T follicular helper cell (primary cell): ENCODE results near the gene PTPRG.
"Not testable (repeated sequence)": the region's sequence is repeated elsewhere in the genome, so short reads cannot be mapped to it uniquely, and the experiment has no call there.

ENCODE experiments used
- DNase-seq: peaks from one replicate; pipeline ENCODE4 v3.0.0-alpha.2; 2020; ENCODE audit warnings: low read depth
- total RNA-seq, 2 experiments: gene quantifications; one replicate each; lab custom pipeline; 2026; lab: John Stamatoyannopoulos, UW

PTPRG gene
- 0.13 to 0.18 reads per million in 2 experiments for total RNA-seq

DNA sequence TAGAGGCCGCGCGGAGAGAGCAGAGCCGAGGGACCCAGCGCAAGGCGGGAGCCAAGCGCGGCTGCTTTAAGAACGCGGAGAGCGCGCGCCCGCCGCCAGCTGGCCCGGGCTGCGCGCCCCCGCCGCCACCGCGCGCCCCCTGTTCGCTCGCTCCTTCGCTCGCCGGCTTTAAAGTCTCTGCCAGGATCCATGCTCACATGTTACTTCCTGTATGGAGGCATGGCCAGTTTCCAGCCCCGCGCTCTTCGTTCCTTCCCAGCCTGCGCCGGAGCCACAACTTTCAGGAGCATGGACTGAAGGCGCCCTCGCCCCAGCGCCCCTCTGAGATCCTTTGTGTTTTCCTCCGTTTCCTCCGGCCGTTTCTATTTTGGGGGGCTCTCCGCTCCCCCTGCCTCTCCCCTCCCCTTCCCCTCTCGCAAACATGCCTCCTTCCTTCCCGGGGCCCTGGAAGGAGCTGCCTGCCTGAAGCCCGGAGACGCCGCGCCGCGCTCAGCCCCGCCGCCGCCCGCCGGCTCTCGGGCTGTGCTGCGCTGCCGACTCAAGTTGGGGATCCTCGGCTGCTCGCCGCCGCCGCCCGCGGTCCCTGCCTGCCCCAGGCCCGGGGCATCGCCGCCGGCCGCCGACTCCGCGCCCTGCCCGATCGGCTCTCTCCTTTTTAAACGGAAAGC, at the start of gene PTPRG:
Gene PTPRG, plus strand, starts transcription at position 198 of the 668 bp plus-strand sequence. CDS start 717 bp downstream, outside the sequence.
- no peak for DNase-seq

DNA sequence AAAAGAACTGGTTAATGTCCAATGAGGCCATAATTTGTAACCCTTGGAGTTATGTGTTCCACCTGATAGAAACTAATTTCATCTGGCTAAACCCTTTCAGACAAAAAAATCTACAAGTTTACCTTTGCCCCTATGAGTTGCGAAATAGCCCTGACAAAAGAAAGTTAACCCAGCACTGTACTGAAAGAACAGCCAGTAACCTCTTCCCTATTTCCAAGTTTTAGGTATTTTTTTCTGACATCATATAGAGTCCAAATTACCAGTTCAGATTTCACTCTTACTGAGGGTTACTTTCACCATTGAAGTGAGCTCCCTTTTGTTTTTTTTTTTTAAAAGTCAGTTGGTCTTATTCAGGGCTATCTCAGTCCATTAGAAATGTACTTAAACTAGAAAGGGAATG, 42.8 kb upstream of the PTPRG start:
- DNase-seq, result no peak

DNA sequence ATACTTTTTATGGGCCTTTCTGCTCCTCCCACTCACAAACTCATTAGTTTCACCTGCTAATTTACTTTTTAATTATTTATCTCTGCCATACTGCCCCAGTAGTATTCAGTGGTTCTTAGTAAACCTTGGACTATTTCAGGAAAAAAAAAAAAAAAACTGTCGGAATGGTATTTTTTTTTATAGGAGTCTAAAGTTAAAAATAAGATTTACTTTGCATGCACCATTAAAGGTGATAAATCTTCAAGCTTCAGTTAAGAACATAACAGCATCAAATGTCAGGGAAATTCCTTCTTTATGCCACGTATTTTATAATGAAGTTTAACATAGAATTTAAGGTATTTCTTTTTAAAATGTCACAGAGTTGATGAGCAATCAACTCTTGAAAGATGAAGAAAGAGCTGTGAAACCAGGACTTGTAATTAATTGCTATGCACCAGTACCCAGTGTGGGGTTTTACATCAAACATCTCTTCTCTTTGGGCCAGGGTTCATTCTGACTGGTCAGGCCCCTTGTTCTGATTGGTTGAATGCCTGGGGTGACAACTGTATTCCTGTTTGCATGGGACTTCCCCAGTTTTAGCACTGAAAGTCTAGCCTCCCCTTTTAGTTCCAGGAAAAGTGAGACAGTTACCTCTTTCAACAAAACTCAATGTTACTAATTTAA, 40.3 kb upstream of the PTPRG start:
- no peak for DNase-seq

DNA sequence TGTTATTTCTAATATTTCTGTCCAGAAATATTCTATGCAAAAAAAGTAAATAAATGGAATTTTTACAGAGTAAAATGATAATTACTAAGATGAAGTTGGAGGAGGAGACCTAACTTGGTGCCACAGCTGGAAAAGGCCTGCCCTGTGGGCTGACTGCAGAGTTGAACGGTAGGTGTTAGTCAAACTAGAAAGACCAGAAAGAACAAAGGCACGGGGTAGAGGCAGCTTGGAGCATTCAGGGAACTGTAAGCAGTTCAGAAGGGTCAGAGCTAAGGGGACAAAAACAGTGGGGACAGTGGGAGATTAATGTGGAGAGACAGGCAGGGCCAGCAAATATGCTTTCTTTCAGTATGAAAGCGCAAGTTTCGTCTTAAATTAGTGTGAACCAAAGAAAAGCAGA, 39.3 kb upstream of the PTPRG start:
- no peak for DNase-seq

DNA sequence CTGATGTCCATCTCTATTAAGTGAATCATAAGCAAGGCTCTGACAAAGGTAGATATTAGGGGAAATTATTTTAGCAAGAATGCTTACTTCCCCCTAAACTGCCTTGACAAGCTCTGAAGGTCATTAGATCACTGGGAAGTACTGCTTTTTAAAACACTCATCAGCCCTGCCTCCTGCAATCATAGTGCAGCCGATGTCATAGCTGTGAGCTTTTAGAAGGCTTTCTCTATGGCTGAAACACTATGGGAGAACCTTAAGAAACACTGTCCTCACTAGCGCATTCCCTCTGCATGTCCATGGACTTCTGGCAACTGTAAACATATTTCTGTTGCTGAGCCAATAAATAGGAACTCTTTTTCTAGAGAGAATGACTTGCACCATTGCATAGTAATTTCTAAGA, 38.7 kb upstream of the PTPRG start:
- DNase-seq, result no peak

DNA sequence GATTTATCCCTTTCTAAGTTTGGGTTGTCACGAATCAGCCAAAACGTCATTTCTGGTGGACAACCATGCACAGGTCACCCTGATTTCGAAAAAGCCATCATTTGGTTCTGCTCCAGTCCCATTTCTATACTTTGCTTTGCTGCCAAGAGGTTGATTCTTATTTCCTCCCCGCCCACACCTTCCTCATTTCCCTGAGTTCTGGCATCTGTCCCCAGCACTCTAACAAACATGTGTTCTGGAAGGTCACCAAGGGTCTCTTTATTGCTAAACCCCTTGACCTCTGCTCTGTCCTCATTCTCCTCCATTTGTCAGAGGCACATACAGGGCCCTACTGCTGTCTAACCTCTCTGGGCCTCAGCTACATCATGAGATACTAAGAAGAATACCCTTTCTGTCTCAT, 36.4 kb upstream of the PTPRG start:
- DNase-seq, result no peak

DNA sequence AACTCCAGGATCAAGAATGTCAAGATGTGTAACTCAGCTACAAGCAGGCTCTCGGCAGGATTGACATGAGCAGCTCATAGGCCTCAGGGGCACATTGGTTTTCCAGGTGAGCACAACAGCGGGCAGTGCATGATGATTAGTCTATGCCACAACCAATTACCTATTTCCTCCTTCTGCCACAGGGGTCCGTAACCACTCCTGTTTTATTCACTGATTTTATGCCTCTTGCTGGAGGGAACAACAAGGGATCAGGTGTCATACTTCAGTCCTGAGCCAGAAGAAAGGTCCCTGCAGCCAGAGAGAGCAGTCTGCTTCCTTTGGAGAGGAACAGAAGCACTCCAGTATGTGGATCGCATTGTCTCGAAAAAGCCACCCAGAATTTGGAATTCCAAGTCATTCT, 35.1 kb upstream of the PTPRG start:
- DNase-seq, result no peak

DNA sequence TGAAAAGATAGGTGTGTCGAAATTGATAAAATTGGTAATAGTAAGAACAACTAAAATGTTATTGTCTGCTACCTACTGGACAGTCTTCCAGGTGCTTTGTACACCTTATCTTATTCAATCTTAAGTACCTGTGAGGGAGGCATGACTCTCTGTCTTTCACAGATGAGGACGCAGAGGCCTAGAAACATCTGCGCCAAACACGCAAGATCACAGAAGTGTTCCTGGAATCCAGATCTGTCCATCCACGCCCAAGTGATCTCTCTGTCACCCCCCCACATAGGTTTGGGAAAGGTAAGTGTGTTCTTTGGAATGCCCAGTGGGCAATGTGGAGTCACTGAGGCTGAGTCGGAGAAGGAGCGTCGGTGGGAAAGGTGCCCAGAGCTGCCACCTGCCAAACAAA, 34.4 kb upstream of the PTPRG start:
- no peak for DNase-seq

DNA sequence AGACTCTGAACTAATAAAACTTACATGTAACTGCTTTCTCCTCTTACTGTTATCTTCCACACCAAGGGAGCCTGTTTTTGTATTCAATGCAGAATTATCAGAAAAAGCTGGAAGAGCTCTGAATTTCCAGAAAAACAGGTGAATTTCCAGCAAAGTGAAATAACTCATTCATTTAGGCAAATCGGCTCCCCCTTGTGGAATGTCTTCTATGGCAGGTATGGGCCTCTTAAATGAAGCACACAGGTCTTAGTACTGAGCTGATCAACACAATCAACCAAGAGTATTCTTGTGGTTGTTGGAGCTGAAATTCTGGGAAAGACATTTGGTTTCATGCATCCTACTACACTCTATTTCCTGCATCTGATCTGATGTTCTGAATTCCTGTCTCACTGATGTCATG, 31.0 kb upstream of the PTPRG start:
- DNase-seq, result no peak

DNA sequence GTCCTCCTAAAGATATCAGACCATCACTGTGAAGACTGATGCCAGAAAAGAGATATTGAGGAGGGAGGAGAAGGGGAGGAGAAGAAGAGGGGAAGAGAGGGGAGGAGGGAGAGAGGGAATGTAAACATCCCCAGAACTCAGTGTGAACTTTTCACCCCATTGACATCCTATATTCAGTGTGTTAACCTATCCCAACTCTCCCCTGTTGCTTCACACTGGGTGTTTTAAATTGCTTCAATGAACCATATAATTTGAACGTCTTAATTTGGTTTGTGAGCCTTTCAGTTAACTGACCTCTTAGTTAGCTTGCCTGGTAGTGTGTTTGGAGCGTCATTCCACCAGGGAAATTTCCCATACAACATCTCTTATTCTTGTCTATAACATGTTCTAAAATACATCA, 29.8 kb upstream of the PTPRG start:
- no peak for DNase-seq

DNA sequence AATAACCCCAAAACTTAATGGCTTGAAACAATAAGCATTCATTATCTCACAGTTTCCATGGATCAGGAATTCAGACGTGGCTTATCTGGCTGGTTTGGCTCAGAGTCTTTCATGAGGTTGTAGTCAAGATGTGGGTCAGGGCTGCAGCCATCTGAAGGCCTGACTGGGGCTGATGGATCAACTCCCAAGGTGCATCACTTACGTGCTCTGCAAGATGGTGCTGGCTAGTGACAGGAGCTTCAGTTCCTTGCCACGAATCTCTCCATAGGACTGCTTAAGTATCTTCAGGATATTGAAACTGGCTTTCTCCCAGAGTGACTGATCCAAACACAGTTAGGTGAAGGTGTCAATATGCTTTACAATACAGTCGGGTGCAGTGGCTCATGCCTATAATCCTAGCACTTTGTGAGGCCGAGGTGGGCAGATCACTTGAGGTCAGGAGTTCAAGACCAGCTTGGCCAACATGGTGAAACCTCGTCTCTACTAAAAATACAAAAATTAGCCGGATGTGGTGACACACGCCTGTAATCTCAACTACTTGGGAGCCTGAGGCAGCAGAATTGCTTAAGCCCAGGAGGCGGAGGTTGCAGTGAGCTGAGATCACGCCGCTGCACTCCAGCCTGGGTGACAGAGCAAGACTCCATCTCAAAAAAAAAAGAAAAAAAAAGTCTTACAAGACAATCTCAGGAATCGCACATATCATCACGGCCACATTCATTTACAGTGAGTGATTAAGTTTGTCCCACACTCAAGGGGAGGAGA, 28.5 kb upstream of the PTPRG start:
- DNase-seq, result no peak

DNA sequence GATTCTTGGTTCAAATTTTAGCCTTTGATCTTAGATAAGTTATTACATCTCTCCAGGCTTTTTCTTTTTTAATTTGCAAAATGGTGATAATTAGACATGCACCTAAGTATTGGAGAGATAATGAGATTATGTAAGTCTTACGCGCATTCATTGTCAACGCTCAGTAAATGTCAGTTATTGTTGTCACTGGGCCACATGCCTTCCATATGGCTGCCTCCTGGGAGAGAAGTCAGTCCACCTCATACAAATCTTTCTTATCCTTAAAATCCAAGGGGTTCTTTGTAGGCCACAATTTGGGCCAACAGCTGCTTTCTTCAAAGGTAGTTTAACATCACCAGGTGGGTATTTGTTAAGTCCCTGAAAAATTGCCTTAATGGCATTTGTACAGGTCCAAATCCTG, 25.5 kb upstream of the PTPRG start:
- no peak for DNase-seq

DNA sequence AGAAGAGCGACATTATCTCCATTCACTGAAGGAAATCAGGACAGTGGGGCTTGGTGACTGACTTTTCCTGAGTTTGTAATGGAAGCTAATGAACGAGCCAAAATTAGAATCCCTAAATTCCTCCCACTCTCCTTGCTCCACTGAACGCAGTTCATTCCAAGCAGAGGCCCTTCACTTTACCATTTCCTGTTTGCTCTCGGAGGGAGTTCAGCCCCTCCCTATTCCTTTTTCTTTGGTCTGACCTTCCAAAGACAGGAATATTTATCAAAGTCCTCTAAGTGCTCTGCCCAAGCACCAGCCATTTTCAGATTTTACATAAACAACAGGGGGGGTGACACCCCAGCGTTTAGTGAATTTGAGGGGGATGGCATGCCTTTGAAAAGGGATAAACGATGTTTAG, 24.0 kb upstream of the PTPRG start:
- DNase-seq, result no peak

DNA sequence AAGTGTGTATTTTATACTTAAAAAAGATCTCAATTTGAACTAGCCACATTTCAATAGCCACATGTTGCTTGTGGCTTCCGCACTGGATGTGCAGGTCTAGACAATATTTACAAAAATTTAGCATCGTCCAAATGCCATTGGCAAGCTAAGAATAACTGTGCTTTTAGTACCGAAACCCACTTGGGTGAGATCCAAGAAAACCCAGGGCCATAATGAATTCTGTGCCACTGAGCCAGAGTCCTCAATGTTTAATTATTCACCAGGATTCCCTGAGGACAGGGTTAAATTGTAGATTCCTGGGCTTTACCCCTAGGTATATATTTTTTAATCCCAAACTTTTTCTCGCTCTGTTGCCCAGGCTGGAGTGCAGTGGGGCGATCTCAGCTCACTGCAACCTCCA, 22.9 kb upstream of the PTPRG start:
- no peak for DNase-seq

DNA sequence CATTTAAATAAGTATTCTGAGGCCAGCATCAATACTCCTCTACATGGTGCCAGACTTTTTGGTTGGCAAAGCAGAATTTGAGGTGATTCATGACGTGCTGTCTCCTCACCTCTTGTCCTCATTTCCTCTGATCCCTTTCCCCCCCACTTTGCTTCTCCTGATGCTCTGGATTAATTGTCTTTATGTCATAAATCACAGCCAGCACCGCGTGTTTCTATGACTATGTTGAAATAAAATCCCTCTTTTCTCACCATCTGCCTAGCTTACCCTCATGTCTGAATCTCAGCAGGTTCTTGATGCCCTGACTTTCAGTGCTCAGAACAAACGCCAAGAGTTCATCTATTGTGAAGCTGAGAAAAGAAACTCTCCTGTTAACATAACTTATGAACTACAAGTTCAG, 19.7 kb upstream of the PTPRG start:
- DNase-seq, result no peak

DNA sequence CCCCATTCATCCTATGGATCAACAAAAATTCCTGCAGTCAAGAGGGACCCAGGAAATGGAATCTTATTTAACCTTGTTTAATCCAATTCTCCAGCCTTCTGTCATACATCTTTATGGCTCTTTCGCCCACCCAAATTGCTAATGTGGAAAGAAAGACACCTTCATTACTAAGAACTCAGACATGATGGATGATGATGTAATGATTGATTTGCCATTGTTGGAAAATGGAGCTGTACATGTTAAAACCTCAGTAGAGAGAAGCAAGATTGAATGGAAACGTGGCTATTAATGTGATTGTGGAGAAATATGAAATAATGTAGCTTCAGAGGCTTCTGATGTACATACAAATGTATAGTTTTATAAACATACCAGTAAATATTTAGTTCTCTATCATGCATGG, 15.7 kb upstream of the PTPRG start:
- DNase-seq, result no peak

DNA sequence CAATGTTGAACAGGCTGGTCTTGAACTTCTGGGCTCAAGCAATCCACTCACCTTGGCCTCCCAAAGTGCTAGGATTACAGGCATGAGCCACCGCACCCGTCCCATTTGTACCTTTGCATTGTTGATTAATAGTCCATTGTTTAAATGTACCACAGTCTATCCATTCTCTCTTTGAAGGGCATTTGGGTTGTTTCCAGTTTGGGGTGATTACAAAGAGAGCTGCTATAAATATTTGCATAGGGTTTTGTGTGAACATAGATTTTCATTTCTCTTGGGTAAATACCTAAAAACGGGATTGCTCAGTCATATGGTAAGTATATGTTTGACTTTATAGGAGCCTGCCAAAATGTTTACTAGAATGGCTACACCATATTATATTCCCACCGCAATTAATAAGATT, 13.7 kb upstream of the PTPRG start:
- DNase-seq, result no peak

DNA sequence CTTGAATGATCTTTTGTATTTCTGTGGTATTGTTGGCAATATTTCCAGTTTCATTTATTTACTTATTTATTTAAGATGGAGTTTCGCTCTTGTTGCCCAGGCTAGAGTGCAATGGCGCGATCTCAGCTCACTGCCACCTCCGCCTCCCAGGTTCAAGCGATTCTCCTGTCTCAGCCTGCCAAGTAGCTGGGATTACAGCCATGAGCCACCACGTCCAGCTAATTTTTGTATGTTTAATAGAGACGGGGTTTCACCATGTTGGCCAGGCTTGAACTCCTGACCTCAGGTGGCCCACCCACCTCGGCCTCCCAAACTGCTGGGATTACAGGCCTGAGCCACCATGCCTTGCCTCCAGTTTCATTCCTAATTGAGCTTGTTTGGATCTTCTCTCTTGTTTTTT, 8.7 kb upstream of the PTPRG start:
- not testable (repeated sequence) for DNase-seq

DNA sequence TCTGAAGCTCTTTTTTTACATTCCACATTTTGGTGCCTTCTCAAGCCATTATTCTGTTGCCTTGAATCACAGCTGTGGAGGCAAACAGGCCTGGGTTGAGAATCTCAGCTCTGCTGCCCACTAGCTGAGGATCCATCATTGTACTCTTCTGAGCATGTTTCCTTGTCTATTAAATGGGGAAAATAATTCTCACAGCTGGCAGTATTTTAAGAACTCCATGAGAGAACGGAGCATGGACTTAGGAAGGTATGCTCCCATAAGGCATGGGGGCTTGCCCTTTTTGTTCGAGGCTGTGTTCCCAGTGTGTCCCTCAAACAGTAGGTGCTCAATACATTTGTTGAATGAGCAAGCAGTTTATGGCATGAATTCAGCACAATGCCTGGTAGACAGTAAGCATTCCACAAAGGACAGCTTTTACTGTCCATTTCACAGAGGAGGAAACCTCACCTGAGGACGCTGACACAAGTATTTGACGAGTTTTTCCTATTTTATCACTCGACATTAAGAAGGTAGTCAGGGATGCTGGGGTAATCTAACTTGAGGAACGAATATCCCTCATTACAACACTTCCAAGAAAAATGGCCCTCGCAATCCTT, 2.1 kb upstream of the PTPRG start:
- no peak for DNase-seq

DNA sequence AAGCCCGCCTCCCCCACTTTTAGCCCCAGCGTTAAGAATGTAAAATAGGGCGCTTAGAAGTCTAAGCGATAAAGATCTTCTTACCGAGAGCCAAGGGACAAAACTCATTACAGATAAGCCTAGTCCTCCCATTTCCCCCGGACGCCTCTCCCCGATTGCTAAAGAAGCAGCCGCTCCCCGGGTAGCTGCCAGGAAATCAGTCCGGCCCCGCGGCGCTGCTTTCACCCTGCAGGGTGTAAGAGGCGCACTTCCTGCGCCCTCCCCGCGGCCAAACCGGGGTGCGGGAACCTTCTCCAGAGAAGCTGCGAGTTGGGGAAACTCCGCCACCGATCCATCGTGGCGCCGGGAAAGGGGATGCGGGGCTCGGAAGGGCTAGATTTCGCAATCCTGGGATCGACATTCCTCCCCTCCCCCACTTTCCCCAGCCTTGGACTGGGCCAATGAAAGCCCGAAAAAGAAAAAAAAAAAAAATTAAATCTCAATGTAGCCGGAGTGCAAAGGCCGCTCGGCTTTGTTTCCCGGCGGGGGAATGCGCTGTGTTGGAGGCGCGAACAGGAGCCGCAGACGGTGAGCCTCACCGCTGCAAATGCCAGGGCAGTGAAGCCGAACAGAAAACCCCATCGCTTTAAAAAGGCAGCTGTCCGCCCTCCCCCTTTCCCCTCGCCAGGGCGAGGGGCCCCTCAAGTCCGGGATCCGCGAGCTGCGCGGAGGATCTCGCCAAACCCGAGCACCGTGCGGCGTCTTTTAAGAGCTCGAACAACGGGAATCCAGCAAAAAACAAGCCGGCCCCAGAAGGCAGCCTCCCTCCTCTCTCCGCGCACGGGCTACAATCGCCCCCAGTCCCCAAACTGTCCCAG, 626 bp upstream of the PTPRG start:
- DNase-seq, result no peak

DNA sequence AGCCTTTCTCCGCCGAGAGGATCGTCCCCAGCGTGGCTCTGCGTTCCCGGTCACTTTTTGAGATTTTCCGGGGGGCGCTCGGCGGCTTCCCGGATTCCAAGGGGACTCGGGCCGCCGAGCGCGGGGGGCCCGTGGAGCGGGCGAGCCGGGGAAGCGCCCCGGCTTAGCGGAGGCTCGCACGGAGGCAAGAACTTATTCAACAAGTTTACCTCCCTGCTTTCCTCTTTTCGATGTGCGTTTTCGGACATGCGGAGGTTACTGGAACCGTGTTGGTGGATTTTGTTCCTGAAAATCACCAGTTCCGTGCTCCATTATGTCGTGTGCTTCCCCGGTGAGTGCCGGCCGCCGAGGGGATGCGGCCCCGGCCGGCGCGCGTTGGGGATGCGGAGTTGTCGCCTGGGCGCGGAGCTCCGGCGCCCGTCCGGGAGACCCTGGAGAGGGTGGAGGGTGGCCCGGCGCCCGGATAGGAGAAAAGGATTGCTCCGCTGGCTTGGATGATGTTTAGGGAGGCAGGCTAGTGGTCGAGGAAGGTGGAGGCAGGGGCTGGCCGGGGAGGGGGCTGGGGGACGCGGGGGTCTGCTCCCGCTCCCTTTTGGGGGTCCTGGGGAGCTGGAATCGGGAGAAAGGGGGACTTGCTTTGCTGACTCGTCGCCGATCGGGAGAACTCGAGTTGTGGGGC, 810 bp downstream of the PTPRG start:
- DNase-seq, result no peak
